Urothelium cell line (cell line): ENCODE measurements around the gene TMOD2.
A peak's percentile ranks its signal among the peaks of the same experiment; 100 is the strongest.

ENCODE experiments used
- DNase-seq: peaks from one replicate; pipeline ENCODE4 v3.0.0; 2011; ENCODE audit warnings: low spot score, mixed read lengths
- FAIRE-seq: peaks from 2 replicates; lab custom pipeline; 2011; peaks lifted over from hg19 to GRCh38; lab: Jason Lieb, UNC

The TMOD2 gene

DNA sequence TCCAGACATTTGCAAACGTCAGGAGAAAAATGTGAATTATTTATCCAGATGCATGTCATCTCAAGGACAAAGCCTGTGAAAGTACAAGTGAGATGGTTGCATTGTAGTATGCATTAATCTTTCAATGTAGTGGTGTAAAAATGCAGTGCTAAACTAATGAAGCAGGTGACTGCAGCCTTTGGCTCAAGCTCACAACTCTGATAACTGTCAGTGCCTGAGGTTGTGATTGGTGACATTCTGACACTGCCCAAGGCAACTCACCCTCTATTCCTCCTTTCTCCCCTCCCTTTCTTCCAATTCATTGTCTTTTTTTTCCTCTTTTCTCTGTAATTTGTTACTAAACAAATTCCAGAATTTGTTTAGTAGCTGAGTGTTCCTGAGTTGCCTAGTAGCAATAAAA is 58.1 kb downstream of the TMOD2 start:
- no peak for FAIRE-seq

GRCh38 chr15:51812598-51812997 is 61.2 kb downstream of the TMOD2 start:
- FAIRE-seq (no peak), DNase-seq (no peak)

More for the DNA sequence above, 58.1 kb downstream of the TMOD2 start:
- DNase-seq = no peak

DNA sequence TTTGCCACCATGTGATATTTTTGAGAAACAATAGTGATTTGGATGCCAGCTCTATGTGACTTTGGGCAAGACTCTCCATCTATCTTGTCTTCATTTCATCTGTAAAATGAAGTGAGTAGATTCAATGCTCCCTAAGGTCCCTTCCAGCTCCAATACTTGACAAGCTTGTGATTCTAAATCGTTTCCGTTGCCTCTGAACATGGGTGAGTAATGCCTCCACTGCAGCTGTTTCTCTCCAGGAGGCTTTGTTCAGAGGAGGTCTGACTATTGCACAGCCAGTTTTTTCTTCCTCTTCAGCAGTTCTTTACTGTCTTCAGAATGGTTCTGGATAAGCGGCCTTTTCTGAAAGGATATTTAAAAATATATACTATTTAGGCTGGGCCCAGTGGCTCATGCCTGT is 63.2 kb downstream of the TMOD2 start:
- FAIRE-seq (no peak), DNase-seq (no peak)

GRCh38 chr15:51816611-51817010 is 65.2 kb downstream of the TMOD2 start:
- DNase-seq (no peak), FAIRE-seq (no peak)

DNA sequence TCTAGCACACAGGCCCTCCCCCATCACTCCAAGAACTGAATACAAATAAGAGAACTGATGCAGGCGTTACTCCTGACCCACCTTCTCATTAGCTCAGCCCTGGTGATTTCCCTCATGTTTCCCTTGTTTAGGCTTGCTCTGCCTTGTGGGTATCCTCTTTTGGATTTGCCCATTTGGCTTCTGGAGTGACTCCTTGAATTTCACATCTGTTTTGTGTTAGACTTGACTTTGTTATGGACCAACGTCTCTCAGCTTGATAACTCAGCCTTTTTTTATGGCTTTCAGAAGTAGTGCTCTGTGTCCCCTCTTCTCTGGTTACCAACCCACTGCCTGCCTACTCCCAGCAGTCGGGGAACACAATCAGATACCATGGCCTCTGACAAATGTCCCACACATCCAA is 66.8 kb downstream of the TMOD2 start:
- DNase-seq (no peak), FAIRE-seq (no peak)

DNA sequence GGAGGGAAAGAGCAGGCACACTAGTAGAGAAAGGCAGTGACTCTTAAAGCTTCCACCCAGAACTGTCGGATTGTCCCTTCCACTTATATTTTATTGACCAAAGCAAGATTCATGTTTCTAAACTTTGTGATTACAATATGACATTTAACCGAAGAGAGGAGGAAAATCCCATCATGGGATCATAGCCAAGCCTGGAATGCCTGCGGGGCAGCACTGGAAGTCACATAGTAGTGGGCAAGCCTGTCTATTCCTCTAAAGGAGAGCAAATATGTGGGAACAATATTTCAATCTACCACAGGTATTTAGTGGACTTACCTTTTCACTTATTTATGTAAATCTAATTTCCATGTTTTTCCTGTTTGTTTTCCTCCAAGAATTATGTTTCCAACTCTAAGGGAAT is 74.3 kb downstream of the TMOD2 start:
- DNase-seq (no peak), FAIRE-seq (no peak)

- FAIRE-seq (no peak), DNase-seq (peak; percentile 47)
These were observed 77.4 kb downstream of the TMOD2 start for GRCh38 chr15:51828621-51829375.

GRCh38 chr15:51829376-51830275 is 78.2 kb downstream of the TMOD2 start, which contains the start of gene TMOD3:
Gene TMOD3 (plus strand): TSS chr15:51829653. CDS start chr15:51862885, 33,232 bp downstream.
- peak; percentile 81 for FAIRE-seq

GRCh38 chr15:51830276-51830806 is 78.9 kb downstream of the TMOD2 start:
- FAIRE-seq (no peak), DNase-seq (no peak)

More at GRCh38 chr15:51829376-51830275, 78.2 kb downstream of the TMOD2 start, which contains the start of gene TMOD3:
- DNase-seq = peak; percentile 93

GRCh38 chr15:51833772-51834171 is 82.4 kb downstream of the TMOD2 start:
- no peak for DNase-seq
- FAIRE-seq = no peak

DNA sequence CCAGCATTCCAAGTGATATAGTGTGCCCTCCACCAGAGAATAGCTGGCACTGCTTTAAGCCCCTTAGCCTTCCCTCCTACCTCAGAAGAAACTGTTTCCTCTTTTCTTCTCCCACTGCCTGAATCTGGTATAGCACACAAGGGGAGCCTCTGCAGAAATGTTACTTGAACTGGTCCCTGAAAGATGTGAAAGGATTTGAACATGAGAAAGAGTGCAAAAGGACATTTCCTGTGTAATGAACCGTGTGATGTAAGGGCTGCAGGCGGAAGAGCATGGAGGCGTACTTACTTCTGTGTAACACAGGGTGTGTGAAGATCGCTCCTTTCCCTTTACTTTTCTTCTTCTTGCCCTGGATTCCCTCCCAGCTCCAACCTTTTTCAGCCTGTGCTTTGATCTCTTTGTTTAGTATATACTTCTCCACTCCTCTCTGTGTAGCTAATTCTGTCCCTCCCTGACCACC is 86.4 kb downstream of the TMOD2 start:
- FAIRE-seq = no peak

GRCh38 chr15:51838270-51838669 is 86.9 kb downstream of the TMOD2 start:
- DNase-seq (no peak), FAIRE-seq (no peak)

More for the DNA sequence above, 86.4 kb downstream of the TMOD2 start:
- DNase-seq = no peak

DNA sequence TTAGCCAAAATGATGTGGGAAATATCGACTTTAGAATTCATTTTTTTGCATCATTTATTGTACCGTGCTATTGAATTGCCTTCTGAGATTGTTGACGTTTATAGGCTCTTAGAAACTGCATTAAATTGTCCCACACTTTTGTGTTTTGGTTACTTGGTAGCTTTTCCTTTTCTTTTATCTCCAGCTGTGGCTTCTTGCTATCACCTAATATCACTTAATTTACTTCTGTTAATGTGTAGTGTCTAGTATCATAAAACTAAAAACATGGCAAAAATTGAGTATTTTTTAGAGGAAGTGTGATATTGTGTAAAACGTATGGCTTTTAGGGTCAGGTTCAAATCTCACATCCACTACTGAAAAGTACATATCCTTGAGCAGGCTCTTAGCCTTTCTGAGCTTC is 89.3 kb downstream of the TMOD2 start:
- DNase-seq (no peak), FAIRE-seq (no peak)

GRCh38 chr15:51841406-51842040 is 90.1 kb downstream of the TMOD2 start:
- FAIRE-seq (no peak), DNase-seq (no peak)

DNA sequence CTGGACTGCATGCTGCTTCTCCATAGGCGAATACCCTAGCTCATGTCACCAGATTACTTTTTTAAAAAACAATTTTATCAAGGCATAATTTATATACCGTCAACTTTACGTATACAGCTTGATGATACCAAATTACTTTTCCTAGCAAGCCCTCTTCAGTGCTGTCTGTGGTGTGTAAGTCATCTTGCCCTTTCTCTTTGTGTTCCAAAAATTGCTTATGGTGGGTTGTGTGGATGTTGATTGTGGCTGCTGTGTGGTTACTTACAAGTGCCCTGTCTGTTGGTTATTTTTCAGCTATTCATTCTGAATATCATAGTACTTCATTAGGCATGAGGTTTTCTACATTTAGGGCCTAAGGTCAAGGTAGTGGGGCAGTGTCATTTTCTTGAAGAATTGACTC is 90.9 kb downstream of the TMOD2 start:
- DNase-seq (no peak), FAIRE-seq (no peak)

DNA sequence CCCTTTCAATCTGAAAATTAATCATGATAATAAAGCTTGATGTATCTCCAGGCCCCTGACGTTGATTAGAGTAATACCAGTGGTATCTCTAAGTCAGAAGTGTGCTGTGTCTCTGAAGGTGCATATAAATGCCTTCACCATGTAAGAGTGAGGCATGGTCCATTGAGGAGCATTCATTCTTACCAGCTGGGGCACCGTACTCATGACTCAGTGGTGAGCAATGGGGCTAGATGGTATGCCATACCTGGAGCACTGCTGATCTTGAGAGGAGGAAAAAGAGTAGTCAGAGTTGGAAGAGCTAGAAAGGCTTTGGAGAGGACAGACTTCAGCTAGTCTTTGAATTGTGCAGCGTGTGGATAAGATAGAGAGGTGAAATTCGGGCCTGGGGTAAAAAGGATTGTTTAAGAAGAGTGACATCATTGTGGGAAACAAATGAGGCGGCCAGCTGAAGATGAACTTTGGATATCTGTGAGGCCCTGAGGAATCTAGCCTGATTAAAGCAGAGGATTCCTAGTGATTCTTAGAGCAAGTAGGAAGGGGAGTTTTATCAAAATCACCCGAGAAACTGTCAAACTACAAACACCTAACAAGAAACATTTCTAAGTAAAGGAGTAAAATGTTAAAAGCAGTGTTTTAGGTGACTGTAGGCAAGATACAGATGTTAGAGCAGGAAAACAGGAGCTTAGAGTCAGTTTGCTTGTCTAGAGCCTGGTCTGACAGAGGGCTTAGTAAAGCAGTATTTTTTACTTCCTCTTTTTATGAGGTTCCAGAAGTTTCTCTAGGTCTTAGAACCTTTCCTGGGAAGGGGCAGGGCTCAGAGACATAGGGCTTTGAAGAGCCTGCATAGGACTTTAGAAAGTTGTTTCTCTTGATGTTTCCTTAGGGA is 91.7 kb downstream of the TMOD2 start:
- DNase-seq (peak; percentile 21), FAIRE-seq (no peak)

GRCh38 chr15:51844747-51845426 is 93.5 kb downstream of the TMOD2 start:
- DNase-seq (no peak), FAIRE-seq (no peak)

GRCh38 chr15:51846066-51846462 is 94.7 kb downstream of the TMOD2 start:
- FAIRE-seq (no peak), DNase-seq (no peak)

DNA sequence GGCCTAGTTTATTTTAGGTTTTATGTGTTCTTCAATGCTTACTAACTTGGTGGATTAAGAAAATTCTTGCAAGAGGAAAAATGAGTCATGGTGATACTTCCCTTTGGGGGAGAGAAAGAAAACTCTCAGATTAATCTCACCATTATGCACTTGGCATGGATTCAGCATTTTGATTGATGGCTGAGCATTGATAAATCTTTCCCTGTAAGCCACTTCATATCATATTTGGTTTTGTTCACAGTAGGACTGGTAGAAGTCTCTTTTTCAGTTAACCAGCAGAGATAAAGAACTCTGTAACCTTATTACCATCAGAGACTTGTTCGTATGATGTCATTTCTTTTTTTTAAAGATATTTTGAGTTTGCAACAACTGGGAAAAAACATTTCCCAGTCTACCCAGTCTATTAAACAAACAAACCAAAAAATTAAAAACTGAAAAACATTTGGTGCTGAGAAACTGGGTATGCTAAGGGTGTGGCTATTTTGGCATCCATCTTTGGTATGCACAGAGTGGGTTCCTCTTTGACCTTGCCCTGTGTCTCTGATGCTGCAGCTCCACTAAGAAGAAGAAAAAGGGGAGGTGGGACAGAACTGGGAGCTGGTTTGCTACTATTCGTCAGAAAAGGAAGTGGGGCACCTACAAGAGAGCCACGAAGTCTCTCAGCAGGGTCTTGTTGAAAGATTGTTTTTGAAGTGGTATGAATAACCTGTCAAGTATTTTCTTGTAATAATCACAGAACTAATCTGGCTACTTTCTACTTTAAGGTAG is 95.2 kb downstream of the TMOD2 start:
- peak; percentile 12 for DNase-seq
- FAIRE-seq = no peak
